ENCODE data around the gene CDK1.

DNA sequence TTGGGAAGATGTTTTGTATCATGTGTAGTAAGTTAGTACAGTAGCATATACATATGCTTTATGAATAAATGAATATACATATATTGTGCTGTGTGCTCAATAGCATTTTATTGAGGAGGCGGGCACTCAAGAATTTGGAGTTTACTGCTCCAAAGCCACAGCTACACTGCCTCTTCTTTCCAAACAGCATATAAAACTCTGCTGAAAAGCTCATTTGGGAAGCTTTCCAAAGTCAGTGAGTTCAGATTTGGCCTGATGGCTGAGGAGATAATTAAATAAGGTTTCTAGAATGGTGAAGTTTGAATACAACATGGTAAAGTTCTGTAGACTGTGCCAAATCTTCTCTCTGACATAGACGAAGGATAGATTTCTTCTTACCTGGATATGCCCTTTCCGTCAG, 29.8 kb downstream of the CDK1 start:
- no peak for TF ChIP-seq EZH2 (IDR thresholded peaks at IDR 0.05)
- TF ChIP-seq POLR2AphosphoS5 (IDR thresholded peaks at IDR 0.05; ENCODE audit: borderline replicate concordance, low read depth, low read length), result no peak

Measured in SK-N-MC (cell line).